Colonic mucosa (tissue), 4 donors: ENCODE results near the gene APBB2. TPM values are rescaled to one million over a fixed set of nuclear protein-coding genes. Genes with fewer than 3 reads are reported as not detected.

Source experiments
- DNase-seq: peaks from one replicate; pipeline ENCODE4 v3.0.0-alpha.2; 2020
- H3K27ac ChIP-seq: fragments of 200-600 bp; one replicate; pipeline ENCODE4 v1.8.0; 2021
- H3K27me3 ChIP-seq: fragments of 200-600 bp; one replicate; pipeline ENCODE4 v1.8.0; 2021
- H3K36me3 ChIP-seq: fragments of 200-600 bp; one replicate; pipeline ENCODE4 v1.8.0; 2021
- H3K4me1 ChIP-seq: fragments of 200-600 bp; one replicate; pipeline ENCODE4 v1.8.0; 2021; ENCODE audit warnings: mild to moderate bottlenecking
- H3K4me3 ChIP-seq: fragments of 200-600 bp; one replicate; pipeline ENCODE4 v1.8.0; 2021
- H3K9ac ChIP-seq, 2 donors: one replicate each; pipeline ENCODE4 v1.7.0; 2013; ENCODE audit warnings: control low read depth in 2 of 2, low read depth in 2 of 2, low read length in 2 of 2
- H3K9me3 ChIP-seq: fragments of 200-600 bp; one replicate; pipeline ENCODE4 v1.8.0; 2021
- CTCF ChIP-seq: fragments of 200-600 bp; IDR thresholded peaks from one replicate; pipeline ENCODE4 v1.8.0; 2022; ENCODE audit warnings: antibody characterized with exemption, mild to moderate bottlenecking
- intact Hi-C: fragments of 100-400 bp; cut with DNase I; formaldehyde crosslinking; loops from one replicate; pipeline ENCODE4 v1.14.1; 2022
- total RNA-seq, 2 donors: library from RNA; stranded (reverse); fragmentation: NEBNext Ultra II Directional in 1 of 2; extraction: Animal tissue kit (Norgen Biotek cat#: 25700) in 1 of 2; gene quantifications; one replicate each; pipeline ENCODE4 v1.2.1, GENCODE V29; 2021
- donor health status: healthy.
- donor health status: DM: no; HTN: no; CAD: no.
- donor health status: DM: no; HTN: no; CAD: no.

APBB2 gene
- total RNA-seq, 2 donors from 2014 or later, result 22.8 to 27.5 TPM

GRCh38 chr4:40850496-40850895 lies 363.8 kb downstream of the APBB2 start:
- intact Hi-C loops, result no loop called here
- Histone ChIP-seq H3K4me1 (no peaks in the 10 kb centered on the region), H3K4me3 (no peak overlapping the region), H3K9me3 (no peaks in the 10 kb centered on the region), H3K9ac (no peak overlapping the region), H3K27me3 (no peaks in the 10 kb centered on the region), H3K27ac (no peak overlapping the region), H3K36me3 (no peaks in the 10 kb centered on the region)
- DNase-seq, result no peak
- TF ChIP-seq CTCF, result no peak

GRCh38 chr4:40848940-40849339 lies 365.4 kb downstream of the APBB2 start:
- intact Hi-C loops, result no loop called here
- Histone ChIP-seq H3K27ac (no peak overlapping the region), H3K4me1 (no peaks in the 10 kb centered on the region)

GRCh38 chr4:40848251-40848650 lies 366.1 kb downstream of the APBB2 start:
- Histone ChIP-seq H3K4me1 (no peaks in the 10 kb centered on the region), H3K9ac (no peak overlapping the region), H3K27ac (no peak overlapping the region), H3K27me3 (no peaks in the 10 kb centered on the region), H3K9me3 (no peaks in the 10 kb centered on the region), H3K4me3 (no peak overlapping the region), H3K36me3 (no peaks in the 10 kb centered on the region)
- intact Hi-C loops, result no loop called here
- TF ChIP-seq CTCF, result no peak
- no peak for DNase-seq

More at GRCh38 chr4:40848940-40849339, 365.4 kb downstream of the APBB2 start:
- no peak for TF ChIP-seq CTCF
- H3K27me3 ChIP-seq, result no peaks in the 10 kb centered on the region
- no peaks in the 10 kb centered on the region for H3K36me3 ChIP-seq
- no peaks in the 10 kb centered on the region for H3K9me3 ChIP-seq
- DNase-seq, result no peak
- H3K4me3 ChIP-seq, result no peak overlapping the region
- H3K9ac ChIP-seq, result no peak overlapping the region

GRCh38 chr4:40846532-40846931 lies 367.8 kb downstream of the APBB2 start:
- H3K36me3 ChIP-seq, result no peaks in the 10 kb centered on the region
- intact Hi-C loops, result no loop called here
- no peaks in the 10 kb centered on the region for H3K27me3 ChIP-seq
- H3K9me3 ChIP-seq, result no peaks in the 10 kb centered on the region
- TF ChIP-seq CTCF, result no peak
- no peaks in the 10 kb centered on the region for H3K4me1 ChIP-seq
- H3K9ac ChIP-seq, result no peak overlapping the region
- H3K27ac ChIP-seq, result no peak overlapping the region
- H3K4me3 ChIP-seq, result no peak overlapping the region
- DNase-seq, result no peak

GRCh38 chr4:40845154-40845835 lies 369.0 kb downstream of the APBB2 start:
- Histone ChIP-seq H3K4me3 (no peak overlapping the region), H3K27ac (no peak overlapping the region), H3K9me3 (no peaks in the 10 kb centered on the region), H3K36me3 (no peaks in the 10 kb centered on the region), H3K9ac (no peak overlapping the region), H3K4me1 (no peaks in the 10 kb centered on the region), H3K27me3 (no peaks in the 10 kb centered on the region)
- TF ChIP-seq CTCF, result no peak
- DNase-seq, result no peak
- intact Hi-C loops, result no loop called here
